Uterus (tissue), 4 donors: Measurements from ENCODE around the gene ADAP1. TPM values are rescaled to one million over a fixed set of nuclear protein-coding genes. Genes with fewer than 3 reads are reported as not detected.
A peak's percentile ranks its signal among the peaks of the same experiment; 100 is the strongest.
"Not testable (repeated sequence)": the region's sequence is repeated elsewhere in the genome, so short reads cannot be mapped to it uniquely, and the experiment has no call there.

Source experiments
- DNase-seq, 2 donors: peaks; one replicate each; pipeline ENCODE4 v3.0.0-alpha.2; 2019 to 2020
- H3K27ac ChIP-seq, 2 donors: fragments of 200-600 bp; sonication (generic); 1 replicate in 1 of 2; 2 replicates in 1 of 2; pipeline ENCODE4 v1.5.1; 2016 to 2018
- H3K27me3 ChIP-seq, 2 donors: fragments of 200-600 bp; sonication (generic); one replicate each; pipeline ENCODE4 v1.5.1; 2018 to 2019; ENCODE audit warnings: control low read depth in 1 of 2
- H3K36me3 ChIP-seq, 2 donors: fragments of 200-600 bp; sonication (generic); one replicate each; pipeline ENCODE4 v1.5.1; 2019; ENCODE audit warnings: control low read depth in 1 of 2
- H3K4me1 ChIP-seq, 2 donors: fragments of 200-600 bp; sonication (generic); one replicate each; pipeline ENCODE4 v1.5.1; 2018 to 2019; ENCODE audit warnings: control low read depth in 1 of 2
- H3K4me3 ChIP-seq, 2 donors: fragments of 200-600 bp; sonication (generic); 1 replicate in 1 of 2; 2 replicates in 1 of 2; pipeline ENCODE4 v1.5.1; 2018 to 2019; ENCODE audit warnings: mild to moderate bottlenecking in 1 of 2
- H3K9me3 ChIP-seq, 2 donors: fragments of 200-600 bp; sonication (generic); one replicate each; pipeline ENCODE4 v1.5.1; 2019; ENCODE audit warnings: control low read depth in 1 of 2
- POLR2A ChIP-seq, 2 donors: fragments of 450-650 bp; IDR thresholded peaks; one replicate each; pipeline ENCODE4 v1.6.1; 2016; ENCODE audit warnings: antibody characterized with exemption in 2 of 2, mild to moderate bottlenecking in 1 of 2, moderate library complexity in 1 of 2
- intact Hi-C: fragments of 100-400 bp; cut with DNase I; formaldehyde crosslinking; loops from one replicate; pipeline ENCODE4 v1.15.1; 2023; ENCODE audit warnings: low total_unique reads
- total RNA-seq, 4 donors: library from RNA; depleted of rRNA in 3 of 4; stranded (reverse); fragments of >200 nt in 3 of 4; gene quantifications; one replicate each; pipeline versions ENCODE4 v1.1.0 to v1.2.4, GENCODE V29; 2014 to 2023
- TF ChIP-seq, protein P1 (sequence below), 4 experiments: fragments of 200-600 bp in 2 of 4; fragments of 450-650 bp in 2 of 4; sonication (generic) in 2 of 4; IDR thresholded peaks; one replicate each; pipeline ENCODE4 v1.5.1; 2016 to 2019; ENCODE audit warnings: antibody characterized with exemption in 4 of 4, mild to moderate bottlenecking in 2 of 4, moderate library complexity in 1 of 4
- donor health status: DM: yes; HTN: yes; CAD: no.

Gene ADAP1
- total RNA-seq, 4 donors from 2014 or later = 3.2 to 17.4 (median 10.9) TPM

DNA sequence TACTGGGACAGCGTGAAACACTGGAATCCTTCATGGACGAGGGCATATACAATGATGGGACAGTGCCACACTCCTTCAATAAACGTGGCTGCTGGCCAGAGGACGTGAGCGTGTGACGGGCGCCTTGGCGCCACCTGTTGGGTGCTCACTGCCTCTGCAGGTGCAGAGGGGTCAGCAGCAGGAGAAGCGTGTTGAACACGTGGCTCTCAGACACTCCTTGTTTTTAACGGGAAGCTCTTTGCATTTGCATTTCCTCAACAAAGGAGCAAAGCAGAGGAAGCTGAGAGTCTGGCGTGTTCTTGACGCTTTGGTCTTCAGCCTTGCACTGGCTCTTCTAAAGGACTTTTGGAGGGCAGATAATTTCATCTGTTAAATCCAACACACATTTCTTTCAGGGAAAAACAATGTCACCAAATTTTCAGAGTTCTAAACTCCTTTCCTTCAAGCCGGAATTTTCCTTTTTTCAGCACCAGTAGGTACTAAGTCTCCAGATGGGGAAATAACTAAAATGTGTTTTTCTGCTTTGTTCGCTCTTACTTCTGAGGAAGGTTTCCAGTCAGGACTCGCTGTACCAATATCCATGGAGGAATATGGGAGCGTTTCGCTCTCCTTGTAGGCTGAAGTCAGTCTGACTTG lies 81.0 kb downstream of the ADAP1 start:
- H3K36me3 ChIP-seq = no peaks in the 10 kb centered on the region
- peaks cover 10 to 17% of the 10 kb centered on the region in 2 donors for H3K4me1 ChIP-seq
- intact Hi-C loops = loop anchor here (10.0 kb wide), 1 partner anchor 89 kb away; no protein-coding TSS in a partner anchor
- H3K9me3 ChIP-seq = no peaks in the 10 kb centered on the region
- peak in 1 of 2 donors; percentile 9 for TF ChIP-seq POLR2A (IDR thresholded peaks at IDR 0.05)
- TF ChIP-seq, protein P1, sequence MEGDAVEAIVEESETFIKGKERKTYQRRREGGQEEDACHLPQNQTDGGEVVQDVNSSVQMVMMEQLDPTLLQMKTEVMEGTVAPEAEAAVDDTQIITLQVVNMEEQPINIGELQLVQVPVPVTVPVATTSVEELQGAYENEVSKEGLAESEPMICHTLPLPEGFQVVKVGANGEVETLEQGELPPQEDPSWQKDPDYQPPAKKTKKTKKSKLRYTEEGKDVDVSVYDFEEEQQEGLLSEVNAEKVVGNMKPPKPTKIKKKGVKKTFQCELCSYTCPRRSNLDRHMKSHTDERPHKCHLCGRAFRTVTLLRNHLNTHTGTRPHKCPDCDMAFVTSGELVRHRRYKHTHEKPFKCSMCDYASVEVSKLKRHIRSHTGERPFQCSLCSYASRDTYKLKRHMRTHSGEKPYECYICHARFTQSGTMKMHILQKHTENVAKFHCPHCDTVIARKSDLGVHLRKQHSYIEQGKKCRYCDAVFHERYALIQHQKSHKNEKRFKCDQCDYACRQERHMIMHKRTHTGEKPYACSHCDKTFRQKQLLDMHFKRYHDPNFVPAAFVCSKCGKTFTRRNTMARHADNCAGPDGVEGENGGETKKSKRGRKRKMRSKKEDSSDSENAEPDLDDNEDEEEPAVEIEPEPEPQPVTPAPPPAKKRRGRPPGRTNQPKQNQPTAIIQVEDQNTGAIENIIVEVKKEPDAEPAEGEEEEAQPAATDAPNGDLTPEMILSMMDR (IDR thresholded peaks at IDR 0.05) = peak; percentile 87 to 96 (median 92)
- peak overlapping the region; percentile 77 to 88 for H3K27ac ChIP-seq
- DNase-seq = peak; percentile 79 to 86
- no peak overlapping the region for H3K4me3 ChIP-seq
- H3K27me3 ChIP-seq = no peaks in the 10 kb centered on the region

- H3K4me3 ChIP-seq, H3K36me3 ChIP-seq: not testable (repeated sequence)
Measured at GRCh38 chr7:872685-873084, 81.8 kb downstream of the ADAP1 start.

GRCh38 chr7:871900-872537 lies 82.5 kb downstream of the ADAP1 start:
- Histone ChIP-seq H3K9me3 (no peaks in the 10 kb centered on the region), H3K4me1 (peaks cover 21 to 22% of the 10 kb centered on the region in 2 donors), H3K27ac (peak overlapping the region; percentile 77 to 88), H3K36me3 (no peaks in the 10 kb centered on the region), H3K27me3 (no peaks in the 10 kb centered on the region), H3K4me3 (no peak overlapping the region)
- intact Hi-C loops = loop anchor here (10.0 kb wide), 1 partner anchor 87 kb away; no protein-coding TSS in a partner anchor
- no peak for DNase-seq
- TF ChIP-seq, protein P1 (IDR thresholded peaks at IDR 0.05) = no peak
- no peak for TF ChIP-seq POLR2A (IDR thresholded peaks at IDR 0.05)

More at GRCh38 chr7:872685-873084, 81.8 kb downstream of the ADAP1 start:
- H3K9me3 ChIP-seq, DNase-seq, H3K27me3 ChIP-seq: not testable (repeated sequence)
- Histone ChIP-seq H3K27ac (peak overlapping the region; percentile 77 to 88), H3K4me1 (peaks cover 14 to 15% of the 10 kb centered on the region in 2 donors)
- intact Hi-C loops = loop anchor here (10.0 kb wide), 1 partner anchor 88 kb away; no protein-coding TSS in a partner anchor

GRCh38 chr7:869348-869747 lies 85.1 kb downstream of the ADAP1 start:
- peaks cover 15 to 23% of the 10 kb centered on the region in 2 donors for H3K4me1 ChIP-seq
- H3K9me3 ChIP-seq = no peaks in the 10 kb centered on the region
- peak overlapping the region; percentile 38 to 68 for H3K27ac ChIP-seq
- no peak overlapping the region for H3K4me3 ChIP-seq
- H3K36me3 ChIP-seq = no peaks in the 10 kb centered on the region
- intact Hi-C loops = no loop called here
- no peak for TF ChIP-seq POLR2A (IDR thresholded peaks at IDR 0.05)
- TF ChIP-seq, protein P1 (IDR thresholded peaks at IDR 0.05) = no peak
- H3K27me3 ChIP-seq = no peaks in the 10 kb centered on the region
- no peak for DNase-seq

DNA sequence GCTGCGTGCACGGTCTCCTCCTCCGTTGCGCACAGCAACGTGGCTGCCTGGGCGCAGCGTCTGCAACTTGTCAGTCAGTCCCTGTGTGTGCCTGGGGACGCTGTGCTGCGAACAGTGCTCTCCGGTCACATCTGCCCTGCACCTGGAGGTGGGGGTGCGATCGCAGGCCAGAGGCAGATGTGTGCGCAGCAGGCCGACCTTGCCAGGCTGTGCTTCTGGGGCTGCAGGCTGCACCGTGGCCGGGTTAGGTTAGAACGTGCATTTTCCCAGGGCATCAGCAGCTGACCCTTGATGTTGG lies 86.3 kb downstream of the ADAP1 start:
- no peak for TF ChIP-seq POLR2A (IDR thresholded peaks at IDR 0.05)
- TF ChIP-seq, protein P1 (IDR thresholded peaks at IDR 0.05) = no peak
- Histone ChIP-seq H3K4me3 (no peak overlapping the region), H3K27ac (peak overlapping the region; percentile 69 to 96), H3K27me3 (no peaks in the 10 kb centered on the region), H3K4me1 (peaks cover 15 to 17% of the 10 kb centered on the region in 2 donors), H3K36me3 (no peaks in the 10 kb centered on the region), H3K9me3 (no peaks in the 10 kb centered on the region)
- intact Hi-C loops = no loop called here
- DNase-seq = no peak
